NB4 (cell line): ENCODE measurements around the gene C19orf85.

ENCODE experiments used
- CTCF ChIP-seq: IDR thresholded peaks from one replicate; pipeline ENCODE4 v1.5.1; 2012; ENCODE audit warnings: low read depth, low read length
- POLR2A ChIP-seq: IDR thresholded peaks from 2 replicates; pipeline ENCODE4 v1.6.1; 2011; ENCODE audit warnings: mild to moderate bottlenecking; ENCODE audit not compliant: insufficient read length; ENCODE audit errors: extremely low read depth

- TF ChIP-seq CTCF = peak; percentile 57
- no peak for TF ChIP-seq POLR2A
Observed at GRCh38 chr19:55454787-55455243, 9.7 kb downstream of the C19orf85 start.
